Brain pericyte (primary cell): ENCODE results near the gene SRP72.

Experiments
- DNase-seq: peaks from one replicate; pipeline ENCODE4 v3.0.0-alpha.2; 2012; ENCODE audit warnings: low read depth, low spot score

The SRP72 gene

DNA sequence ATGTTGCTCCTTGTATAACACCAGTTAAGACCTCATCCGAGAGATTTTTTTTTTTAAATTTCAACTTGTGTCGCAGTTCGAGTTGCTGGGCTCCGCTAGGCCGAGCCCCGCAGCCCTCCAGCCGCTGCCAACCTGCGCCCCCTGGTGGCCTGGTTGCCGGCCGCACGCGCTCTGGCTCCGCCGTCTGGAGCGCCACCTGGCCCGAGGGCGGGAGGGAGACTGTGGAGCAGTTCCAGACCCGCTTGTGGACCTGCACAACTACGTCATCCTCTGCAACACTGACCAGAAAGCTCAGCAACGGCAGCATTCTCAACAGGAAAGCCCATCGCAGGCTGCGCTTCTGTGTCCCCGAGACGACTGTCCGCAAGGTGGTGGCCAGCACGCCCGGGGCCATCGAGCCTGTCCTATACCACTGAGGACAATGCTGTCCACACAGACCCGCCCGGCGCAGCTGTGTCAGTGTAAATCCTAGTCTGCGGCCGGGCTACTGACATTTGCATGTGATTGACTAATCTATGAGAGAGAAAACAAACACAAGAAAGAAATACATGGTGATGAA is 77.2 kb downstream of the SRP72 start:
- DNase-seq: peak; percentile 49

DNA sequence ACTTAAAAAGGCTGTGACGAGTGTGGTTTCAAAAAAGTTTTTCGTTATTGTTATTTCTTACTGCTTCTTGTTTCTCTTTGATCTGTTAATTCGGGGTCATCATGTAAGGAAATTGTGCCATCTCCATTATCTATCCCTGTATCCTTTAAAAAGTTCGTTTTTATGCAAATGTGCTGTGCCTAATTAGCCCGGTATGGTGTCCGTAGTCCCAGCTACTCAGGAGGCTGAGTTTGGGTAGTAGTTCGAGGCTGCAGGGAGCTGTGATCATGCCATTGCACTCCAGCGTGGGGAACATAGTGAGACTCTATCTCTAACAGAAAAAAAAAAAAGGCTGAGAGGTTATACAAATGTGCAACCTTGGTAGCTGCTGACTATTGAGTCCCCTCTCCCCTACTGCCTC is 83.2 kb downstream of the SRP72 start:
- no peak for DNase-seq

DNA sequence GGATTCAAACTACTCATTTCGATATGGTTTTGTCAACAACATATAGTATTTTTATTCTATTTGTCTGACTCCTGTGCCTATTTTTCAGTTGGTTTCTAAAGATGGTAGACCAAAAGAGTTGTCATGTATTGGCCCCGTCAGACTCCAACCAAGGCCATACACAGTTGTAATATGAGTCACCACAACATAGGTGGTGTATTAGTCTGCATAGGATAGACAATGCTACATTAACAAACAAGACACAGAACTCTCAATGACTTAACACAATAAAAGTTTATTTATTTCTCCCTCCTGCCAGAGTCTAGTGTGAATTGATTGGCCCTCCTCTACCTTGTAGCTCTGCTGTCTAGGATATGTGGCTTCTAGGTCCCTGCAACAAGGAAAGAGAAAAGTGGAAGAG is 84.1 kb downstream of the SRP72 start:
- no peak for DNase-seq

DNA sequence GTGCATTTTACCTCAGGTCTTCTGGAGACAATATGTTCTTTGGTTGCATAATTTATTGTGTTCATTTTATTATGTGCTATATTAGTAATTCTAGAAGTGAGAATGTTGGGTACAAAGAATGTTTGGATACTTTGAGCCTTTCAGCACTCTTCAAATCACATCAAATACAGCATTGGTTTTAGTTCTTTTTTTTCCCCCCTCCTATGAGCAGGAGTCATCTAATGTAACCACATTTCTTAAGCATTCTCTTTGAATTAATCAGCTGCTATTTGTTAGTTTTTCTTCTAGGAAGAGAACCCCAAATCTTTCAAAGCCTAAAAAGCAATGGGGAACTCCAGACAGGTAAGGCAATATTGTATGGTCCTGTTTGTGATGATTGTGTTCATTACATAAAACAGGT is 84.9 kb downstream of the SRP72 start:
- no peak for DNase-seq
